Measurements from ENCODE around the gene HIVEP3.
"Not testable (repeated sequence)": the region's sequence is repeated elsewhere in the genome, so short reads cannot be mapped to it uniquely, and the experiment has no call there.

The HIVEP3 gene

DNA sequence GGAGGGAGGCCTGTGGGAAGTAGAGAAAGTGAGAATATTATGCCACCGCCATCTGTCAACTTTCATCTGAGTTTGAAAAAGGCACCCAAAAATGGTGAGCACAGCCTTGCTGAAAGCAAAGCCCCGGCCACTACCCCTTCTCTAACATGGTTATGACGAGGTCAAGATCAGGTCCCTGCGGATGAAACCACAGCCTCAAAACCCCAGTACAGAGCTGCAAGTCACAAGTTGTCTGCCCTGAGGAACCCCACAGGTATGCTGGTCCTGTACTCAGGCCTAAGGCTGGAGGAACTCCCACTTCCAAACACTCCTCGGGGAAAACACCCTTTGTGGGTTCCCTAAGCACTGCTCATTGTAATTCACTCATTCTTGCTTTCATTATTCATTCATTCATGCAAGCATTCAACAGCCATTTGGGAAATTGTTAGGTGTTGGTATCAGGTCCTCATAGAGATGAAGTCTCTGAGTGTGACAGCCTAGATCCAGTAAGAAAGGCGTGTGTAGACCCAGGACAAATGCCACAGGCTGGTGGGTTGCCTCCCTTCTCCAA lies 217.7 kb downstream of the HIVEP3 start:
- Mint-ChIP-seq H3K4me3 (no peak overlapping the region), H3K27ac (no peak overlapping the region), H3K9me3 (no peaks in the 10 kb centered on the region), H3K4me1 (peaks cover 27% of the 10 kb centered on the region), H3K27me3 (no peaks in the 10 kb centered on the region)
- ATAC-seq (no peak), DNase-seq (no peak)

DNA sequence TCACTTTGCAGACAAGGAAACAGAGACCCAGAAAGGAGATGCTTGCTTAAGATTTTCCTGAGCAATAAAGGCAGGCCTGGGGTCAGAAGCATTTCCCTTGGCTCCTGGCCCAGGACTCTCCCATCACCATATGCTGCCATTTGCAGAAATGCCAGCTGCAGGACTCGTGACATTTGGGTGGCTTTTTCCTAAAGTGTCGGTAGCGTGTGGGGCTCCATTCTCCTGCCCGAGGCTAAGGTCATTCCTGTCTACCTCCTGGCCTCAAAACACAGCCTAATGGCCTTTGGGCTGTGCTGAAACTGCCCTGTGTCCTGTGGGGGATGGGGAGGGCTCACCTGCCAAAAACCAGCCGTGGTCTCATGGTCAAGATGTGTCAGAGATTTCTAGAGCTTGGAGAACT lies 218.1 kb downstream of the HIVEP3 start:
- Mint-ChIP-seq H3K4me3 (no peak overlapping the region), H3K27me3 (no peaks in the 10 kb centered on the region), H3K9me3 (no peaks in the 10 kb centered on the region), H3K4me1 (peaks cover 27% of the 10 kb centered on the region), H3K27ac (no peak overlapping the region)
- DNase-seq (no peak), ATAC-seq (no peak)

DNA sequence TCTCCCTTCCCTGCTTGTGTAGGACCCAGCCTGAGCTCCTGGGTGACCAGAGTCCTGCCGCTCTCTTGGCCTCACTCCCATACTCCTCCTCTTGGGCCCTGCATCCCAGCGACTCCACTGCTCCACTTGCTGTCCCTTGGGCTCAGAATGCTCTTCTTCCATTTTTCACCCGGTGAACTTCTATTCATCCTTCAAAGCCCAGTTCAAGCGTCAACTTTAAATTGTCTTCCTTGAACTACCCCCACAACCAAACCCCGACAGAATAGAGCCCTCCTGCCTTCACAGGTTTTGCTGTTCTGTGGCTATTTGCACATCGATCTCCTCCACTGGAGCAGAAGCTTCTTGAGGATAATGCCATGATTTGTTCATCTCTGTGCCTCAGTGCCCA lies 218.9 kb downstream of the HIVEP3 start:
- no peak overlapping the region for H3K27ac Mint-ChIP-seq
- no peaks in the 10 kb centered on the region for H3K9me3 Mint-ChIP-seq
- no peak overlapping the region for H3K4me3 Mint-ChIP-seq
- DNase-seq (no peak), ATAC-seq (no peak)
- H3K27me3 Mint-ChIP-seq: no peaks in the 10 kb centered on the region
- peaks cover 27% of the 10 kb centered on the region for H3K4me1 Mint-ChIP-seq

DNA sequence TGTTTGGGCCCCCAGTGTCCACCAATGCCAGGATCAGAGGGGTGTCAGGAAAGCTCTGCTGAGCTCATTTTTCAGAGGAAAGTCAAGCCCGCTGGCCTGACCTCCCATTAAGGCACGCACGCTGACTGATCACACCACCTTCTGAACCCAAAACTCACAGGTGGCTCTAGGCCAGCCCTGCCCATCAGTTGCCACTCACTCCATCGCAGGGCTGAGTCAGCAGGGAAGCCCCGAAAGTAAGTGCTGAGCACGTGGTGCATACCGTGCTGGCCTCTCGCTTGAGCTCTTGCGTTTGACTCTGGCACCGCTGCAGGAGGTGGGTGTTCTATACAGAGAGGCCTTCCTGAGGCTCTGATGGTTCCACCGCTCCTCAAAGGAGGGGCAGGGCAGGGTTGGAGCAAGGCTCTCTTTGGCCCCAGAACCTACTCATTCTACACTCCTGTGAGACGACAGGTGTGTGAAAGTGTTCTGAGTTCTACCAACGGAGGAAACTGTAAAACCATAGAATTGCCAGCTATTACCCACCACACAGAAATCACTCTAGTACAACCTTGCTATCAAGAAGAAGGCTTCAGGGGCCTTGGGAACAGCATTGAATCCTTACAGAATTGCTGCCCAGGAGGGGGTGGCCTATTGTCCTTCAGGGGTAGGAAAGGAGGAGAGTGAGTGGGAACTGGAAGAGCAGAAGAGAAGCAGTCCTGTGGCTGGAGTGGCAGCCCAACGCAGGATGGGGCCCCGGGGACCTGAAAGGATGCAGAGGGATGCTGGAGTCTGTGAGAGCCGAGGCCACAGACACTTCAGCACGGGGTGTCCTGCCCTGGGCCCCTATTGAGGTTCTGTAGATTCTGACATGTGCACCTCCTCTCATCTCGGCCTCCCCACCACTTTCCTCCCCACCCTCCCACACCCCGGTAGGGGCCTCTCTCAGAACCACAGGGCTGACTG lies 219.5 kb downstream of the HIVEP3 start:
- Mint-ChIP-seq H3K27ac (peak overlapping the region in 1 of 2 donors; percentile 37), H3K4me3 (no peak overlapping the region), H3K9me3 (no peaks in the 10 kb centered on the region), H3K4me1 (peaks cover 27% of the 10 kb centered on the region), H3K27me3 (no peaks in the 10 kb centered on the region)
- ATAC-seq (no peak), DNase-seq (no peak)

DNA sequence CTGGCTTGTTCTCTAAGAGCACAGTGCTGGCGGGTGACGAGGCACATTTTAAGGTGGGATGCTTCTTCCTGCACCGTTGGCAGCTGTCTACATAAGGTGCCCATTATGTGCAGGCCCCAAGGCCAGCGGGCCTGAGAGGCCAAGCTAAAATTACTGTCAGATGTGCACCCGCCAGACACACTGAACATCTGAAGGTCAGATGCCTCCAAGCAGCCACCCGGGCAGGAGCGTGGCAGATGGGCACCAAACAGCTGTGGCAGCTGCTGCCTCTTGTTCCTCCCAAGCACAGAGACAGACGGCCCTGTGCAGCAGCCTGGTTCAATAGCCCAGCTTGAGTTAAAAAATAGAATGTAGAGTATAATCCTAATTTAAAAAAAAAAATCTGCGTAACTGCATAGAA lies 222.3 kb downstream of the HIVEP3 start:
- DNase-seq: no peak
- Mint-ChIP-seq H3K27me3 (no peaks in the 10 kb centered on the region), H3K4me1 (peaks cover 27% of the 10 kb centered on the region), H3K4me3 (no peak overlapping the region), H3K9me3 (no peaks in the 10 kb centered on the region), H3K27ac (no peak overlapping the region)
- ATAC-seq: no peak

DNA sequence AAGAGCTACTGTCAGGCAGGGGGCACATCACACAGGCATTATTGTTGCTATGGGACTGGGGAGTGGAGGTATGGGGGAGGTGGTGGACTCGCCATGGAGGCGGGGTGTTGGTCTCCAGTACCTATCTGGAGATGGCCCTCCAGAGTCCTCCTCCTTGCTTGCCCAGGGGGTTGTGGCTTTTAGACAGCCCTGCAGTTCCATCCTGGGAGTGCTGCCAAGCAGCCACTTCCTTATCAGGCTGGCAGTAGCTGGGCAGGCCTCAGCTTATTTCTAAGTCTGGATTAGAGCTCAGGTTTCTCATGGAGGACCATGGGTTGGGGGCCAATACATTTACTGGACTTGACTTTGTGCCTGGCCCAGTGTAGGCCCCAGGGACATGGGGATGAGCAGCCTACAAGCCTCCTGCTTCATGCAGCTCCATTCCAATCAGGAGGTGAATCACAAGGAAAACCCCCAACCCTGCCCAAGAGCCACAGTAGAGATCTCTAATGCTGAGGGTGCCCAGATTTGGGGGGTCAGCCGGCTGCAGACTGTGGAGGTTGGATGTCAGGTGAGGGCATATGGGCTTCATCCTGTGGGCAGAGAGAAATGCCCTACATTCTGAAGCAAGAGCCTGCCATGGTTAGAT lies 223.5 kb downstream of the HIVEP3 start:
- Mint-ChIP-seq H3K27ac (no peak overlapping the region), H3K27me3 (no peaks in the 10 kb centered on the region), H3K4me1 (peaks cover 20% of the 10 kb centered on the region), H3K9me3 (no peaks in the 10 kb centered on the region), H3K4me3 (no peak overlapping the region)
- no peak for ATAC-seq
- DNase-seq: no peak

DNA sequence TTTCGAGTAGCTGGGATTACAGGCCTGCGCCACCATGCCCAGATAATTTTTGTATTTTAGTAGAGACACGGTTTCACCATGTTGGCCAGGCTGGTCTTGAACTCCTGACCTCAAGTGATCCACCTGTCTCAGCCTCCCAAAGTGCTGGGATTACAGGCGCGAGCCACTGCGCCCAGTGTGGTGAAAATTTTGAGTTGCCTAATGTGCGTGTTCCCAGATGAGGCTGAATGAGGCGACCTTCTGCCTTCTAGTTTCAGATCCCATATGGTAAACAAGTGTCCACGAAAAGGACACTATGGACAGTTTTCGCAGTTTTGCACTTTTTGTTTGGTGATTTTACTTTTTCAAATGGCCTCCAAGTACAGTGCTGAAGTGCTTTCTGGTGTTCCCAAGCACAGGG lies 226.8 kb downstream of the HIVEP3 start:
- peaks cover 35% of the 10 kb centered on the region for H3K4me1 Mint-ChIP-seq
- not testable (repeated sequence) for H3K27ac Mint-ChIP-seq, H3K4me3 Mint-ChIP-seq, H3K27me3 Mint-ChIP-seq, DNase-seq, ATAC-seq, H3K9me3 Mint-ChIP-seq

DNA sequence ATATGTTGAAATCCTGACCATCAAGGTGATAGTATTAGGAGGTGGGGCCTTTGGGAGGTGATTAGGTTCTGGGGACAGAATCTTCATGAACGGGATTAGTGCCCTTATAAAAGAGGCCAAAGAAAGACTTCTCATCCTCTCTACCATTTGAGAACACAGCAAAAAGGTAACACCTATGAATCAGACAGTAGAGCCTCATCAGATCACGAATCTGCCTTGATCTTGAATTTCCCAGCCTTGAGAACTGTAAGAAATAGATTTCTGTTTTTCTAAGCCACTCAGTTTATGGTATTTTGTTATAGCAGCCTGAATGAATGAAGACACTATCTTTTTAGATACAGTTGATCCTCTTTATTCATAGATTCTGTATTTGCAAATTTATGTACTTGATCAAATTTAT lies 227.3 kb downstream of the HIVEP3 start:
- Mint-ChIP-seq H3K27me3 (no peaks in the 10 kb centered on the region), H3K4me1 (peaks cover 40% of the 10 kb centered on the region), H3K27ac (no peak overlapping the region), H3K4me3 (no peak overlapping the region), H3K9me3 (no peaks in the 10 kb centered on the region)
- ATAC-seq (no peak), DNase-seq (no peak)

DNA sequence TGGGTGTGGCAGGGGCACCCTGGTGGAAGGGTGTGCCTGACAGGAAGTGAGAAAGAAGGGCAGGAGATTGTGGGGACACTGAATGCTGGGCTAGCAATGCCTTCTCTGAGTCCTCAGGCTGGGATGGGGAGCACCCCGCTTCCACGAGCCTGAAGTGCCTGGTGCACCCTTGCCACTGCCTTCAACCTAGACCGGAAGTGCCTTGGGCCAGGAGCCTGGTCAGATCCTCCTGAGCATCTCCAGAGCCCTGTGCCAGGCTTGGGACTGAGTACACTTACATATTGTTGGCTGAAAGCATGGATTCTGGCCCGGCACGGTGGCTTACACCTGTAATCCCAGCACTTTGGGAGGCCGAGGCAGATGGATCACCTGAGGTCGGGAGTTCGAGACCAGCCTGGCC lies 228.4 kb downstream of the HIVEP3 start:
- Mint-ChIP-seq H3K9me3 (no peaks in the 10 kb centered on the region), H3K27me3 (no peaks in the 10 kb centered on the region), H3K4me3 (no peak overlapping the region), H3K4me1 (peaks cover 51% of the 10 kb centered on the region), H3K27ac (no peak overlapping the region)
- DNase-seq (no peak), ATAC-seq (no peak)

DNA sequence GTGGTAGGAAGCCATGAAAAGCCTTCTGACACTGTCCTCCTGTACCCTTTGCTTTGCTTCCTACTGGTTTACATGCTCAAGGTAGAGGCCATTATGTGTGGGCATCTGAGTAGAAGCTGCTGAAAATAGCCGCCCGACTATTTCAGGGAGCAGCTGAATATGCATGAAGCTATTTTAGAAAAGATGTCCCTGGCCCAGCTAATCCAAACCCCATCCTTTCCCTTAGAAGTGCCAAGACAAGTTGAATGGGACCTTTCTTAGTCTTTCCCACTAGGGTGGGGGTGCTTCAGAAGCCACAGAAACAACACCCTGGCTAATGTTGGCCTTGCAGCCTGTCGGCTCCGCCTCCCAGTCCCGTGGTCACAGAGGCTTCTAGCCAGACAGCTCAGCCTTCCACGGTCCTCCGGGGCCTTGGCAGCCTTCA lies 229.2 kb downstream of the HIVEP3 start:
- Mint-ChIP-seq H3K27ac (peak overlapping the region; percentile 40 to 45), H3K4me1 (peaks cover 59% of the 10 kb centered on the region), H3K9me3 (no peaks in the 10 kb centered on the region), H3K27me3 (no peaks in the 10 kb centered on the region), H3K4me3 (no peak overlapping the region)
- no peak for DNase-seq
- ATAC-seq: no peak

DNA sequence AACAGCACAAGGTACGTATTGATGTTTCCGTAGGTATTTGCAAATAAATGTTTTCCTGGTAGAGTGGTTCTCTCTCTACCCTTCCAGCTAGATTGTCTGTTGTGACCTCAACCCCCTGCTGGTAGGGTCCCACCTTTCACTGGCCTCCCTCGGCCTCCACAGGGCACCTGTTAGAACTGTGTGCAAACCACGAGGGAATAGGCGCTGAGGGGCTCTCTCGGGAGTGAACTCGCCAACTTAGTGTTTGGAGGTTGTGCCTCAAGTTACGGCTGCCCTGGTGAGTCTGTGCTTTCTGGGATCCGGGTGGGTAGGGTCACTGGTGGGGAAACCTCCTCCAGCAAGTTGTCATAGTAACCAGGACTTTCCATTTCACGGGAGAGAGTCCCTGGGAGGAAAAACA lies 229.6 kb downstream of the HIVEP3 start:
- peak overlapping the region; percentile 41 to 45 for H3K27ac Mint-ChIP-seq

DNA sequence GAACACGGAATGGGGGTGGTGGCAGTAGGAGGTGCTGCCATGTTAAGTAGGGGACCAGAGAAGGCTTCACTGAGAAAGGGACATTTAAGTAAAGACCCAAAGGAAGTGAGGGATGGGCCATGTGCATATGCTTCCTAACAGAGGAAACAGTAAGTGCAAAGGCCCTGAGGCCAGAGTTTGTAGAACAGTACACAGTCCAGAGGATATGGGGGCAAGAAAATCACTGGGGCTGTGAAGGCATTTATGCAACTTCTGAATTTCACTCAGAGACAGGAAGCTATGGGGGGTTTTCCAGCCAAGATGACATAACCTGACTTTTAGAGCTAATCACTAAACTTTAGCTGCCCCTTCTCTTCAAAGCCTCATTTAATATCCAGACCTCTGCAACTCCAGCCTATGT lies 231.7 kb downstream of the HIVEP3 start:
- DNase-seq: no peak
- no peak overlapping the region for H3K4me3 Mint-ChIP-seq
- H3K27me3 Mint-ChIP-seq: no peaks in the 10 kb centered on the region
- H3K9me3 Mint-ChIP-seq: no peaks in the 10 kb centered on the region
- peaks cover 83% of the 10 kb centered on the region for H3K4me1 Mint-ChIP-seq
- peak; percentile 78 for ATAC-seq
- H3K27ac Mint-ChIP-seq: peak overlapping the region in 1 of 2 donors; percentile 84

More for the DNA sequence above, 229.6 kb downstream of the HIVEP3 start:
- H3K4me3 Mint-ChIP-seq: no peak overlapping the region
- H3K4me1 Mint-ChIP-seq: peaks cover 63% of the 10 kb centered on the region
- no peaks in the 10 kb centered on the region for H3K27me3 Mint-ChIP-seq
- H3K9me3 Mint-ChIP-seq: no peaks in the 10 kb centered on the region
- no peak for DNase-seq
- ATAC-seq: no peak

DNA sequence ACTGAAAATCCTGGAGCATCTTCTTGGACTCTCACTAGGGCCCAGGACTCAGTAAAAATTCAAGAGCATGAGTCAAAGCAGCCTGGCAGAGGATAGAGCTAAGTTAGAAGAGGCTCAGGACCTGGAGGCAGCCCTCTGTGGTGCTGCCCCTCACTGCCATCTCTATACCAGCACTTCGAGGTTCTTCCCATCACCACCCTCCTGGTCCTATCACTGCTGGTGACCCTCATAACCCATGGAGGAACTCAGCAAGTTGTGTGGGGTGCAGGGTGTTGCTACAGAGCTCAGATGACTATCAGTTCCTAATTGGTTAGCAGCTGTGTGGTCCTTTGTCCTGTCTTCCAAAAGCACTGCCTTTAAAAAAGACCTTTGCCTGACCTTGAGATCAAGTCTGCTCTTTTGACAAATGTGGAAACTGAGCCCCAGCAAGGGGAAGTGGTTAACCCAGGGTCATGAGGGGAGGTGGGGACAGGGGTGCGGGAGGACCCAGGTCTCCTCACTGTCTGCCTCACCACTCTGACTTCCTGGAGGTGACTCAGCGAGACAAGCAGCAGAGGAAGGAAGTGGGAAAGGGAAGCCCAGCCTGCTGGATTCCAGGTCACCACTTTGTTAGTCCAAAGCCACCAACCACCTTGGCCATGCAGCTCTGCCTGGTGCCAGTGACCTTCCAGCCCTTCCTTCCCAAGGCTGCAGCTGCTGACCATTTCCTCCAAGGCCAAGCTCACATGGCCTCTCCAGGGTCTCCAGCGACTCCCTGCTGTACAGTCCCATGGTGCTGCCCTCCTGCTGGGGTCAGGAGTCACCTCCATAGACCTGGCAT lies 234.8 kb downstream of the HIVEP3 start:
- H3K4me3 Mint-ChIP-seq: peak overlapping the region; percentile 49 to 58
- peak; percentile 72 for ATAC-seq

DNA sequence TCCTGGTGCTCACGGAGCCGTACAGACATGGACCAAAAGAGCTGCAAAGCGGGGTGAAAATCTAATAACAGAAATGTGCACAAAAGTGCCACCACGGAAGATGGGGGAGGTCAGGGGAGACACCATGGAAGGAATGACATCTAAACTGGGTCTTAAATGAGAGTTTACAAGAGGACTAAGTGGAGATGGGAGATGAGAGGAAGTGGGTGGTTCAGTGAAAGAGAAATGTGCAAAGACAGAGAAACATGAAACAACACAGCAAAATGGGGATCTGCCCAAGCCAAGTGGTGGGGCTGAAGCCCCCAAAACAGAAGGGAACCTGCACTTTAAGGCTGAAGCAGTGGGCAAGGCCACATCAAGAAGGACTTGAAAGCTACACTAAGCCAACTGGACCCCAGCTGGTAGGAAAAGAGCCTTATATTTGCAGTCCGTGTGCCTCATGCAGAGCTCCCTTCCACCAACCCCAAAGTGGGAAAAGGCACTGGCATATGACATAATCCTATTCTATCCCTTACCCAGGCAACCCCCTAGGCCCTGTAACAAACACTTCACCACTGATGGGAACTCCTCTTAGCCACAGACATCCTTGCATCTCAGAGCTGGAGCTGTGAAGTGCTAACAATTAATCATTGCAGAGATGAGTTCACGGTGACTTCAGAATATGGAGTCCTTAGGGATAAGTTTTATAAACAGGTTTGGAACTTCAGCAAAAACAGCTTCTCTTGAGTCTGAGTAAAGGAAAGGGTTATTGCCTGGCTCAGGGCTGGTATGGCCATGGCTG lies 235.7 kb downstream of the HIVEP3 start:
- DNase-seq (no peak), ATAC-seq (peak; percentile 26)
- H3K4me1 Mint-ChIP-seq: peaks cover 82% of the 10 kb centered on the region
- no peaks in the 10 kb centered on the region for H3K27me3 Mint-ChIP-seq
- no peaks in the 10 kb centered on the region for H3K9me3 Mint-ChIP-seq
- peak overlapping the region; percentile 49 to 58 for H3K4me3 Mint-ChIP-seq
- H3K27ac Mint-ChIP-seq: peak overlapping the region; percentile 29 to 35

More for the DNA sequence above, 234.8 kb downstream of the HIVEP3 start:
- Mint-ChIP-seq H3K27ac (peak overlapping the region in 1 of 2 donors; percentile 70), H3K4me1 (peaks cover 82% of the 10 kb centered on the region), H3K9me3 (no peaks in the 10 kb centered on the region), H3K27me3 (no peaks in the 10 kb centered on the region)
- DNase-seq: no peak

DNA sequence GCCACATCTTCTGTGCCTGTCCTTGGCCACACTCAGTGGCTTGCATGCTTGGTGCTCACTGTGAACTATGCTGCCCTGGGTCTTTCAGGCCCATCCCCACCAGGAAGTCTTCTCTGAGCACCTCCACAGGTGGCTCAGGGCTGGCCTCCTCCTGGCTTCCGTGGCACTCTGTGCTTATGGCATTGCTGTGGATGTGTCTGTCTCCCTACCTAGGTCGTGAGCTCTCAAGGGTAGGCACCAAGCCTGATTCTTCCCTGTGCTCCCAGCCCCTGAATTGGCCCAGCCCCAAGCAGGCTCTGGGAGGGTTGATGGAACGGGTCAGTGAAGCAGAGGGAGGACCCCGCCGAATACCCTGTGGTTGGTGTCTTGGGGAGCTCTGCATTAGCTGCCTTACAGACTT lies 236.6 kb downstream of the HIVEP3 start:
- ATAC-seq: no peak
- peaks cover 81% of the 10 kb centered on the region for H3K4me1 Mint-ChIP-seq

More for the DNA sequence above, 236.6 kb downstream of the HIVEP3 start:
- no peaks in the 10 kb centered on the region for H3K9me3 Mint-ChIP-seq
- DNase-seq: no peak
- no peak overlapping the region for H3K27ac Mint-ChIP-seq
- no peaks in the 10 kb centered on the region for H3K27me3 Mint-ChIP-seq
- H3K4me3 Mint-ChIP-seq: no peak overlapping the region
